HG02798 (cell line): Measurements from ENCODE around the gene MYO9B.
A peak's percentile ranks its signal among the peaks of the same experiment; 100 is the strongest.

Experiments
- ATAC-seq: cut with Tn5 transposase; IDR thresholded peaks from one replicate; pipeline ENCODE4 v1.9.1; 2021; ENCODE audit warnings: mild to moderate bottlenecking; ENCODE audit not compliant: unreplicated experiment, poor library complexity

The MYO9B gene

DNA sequence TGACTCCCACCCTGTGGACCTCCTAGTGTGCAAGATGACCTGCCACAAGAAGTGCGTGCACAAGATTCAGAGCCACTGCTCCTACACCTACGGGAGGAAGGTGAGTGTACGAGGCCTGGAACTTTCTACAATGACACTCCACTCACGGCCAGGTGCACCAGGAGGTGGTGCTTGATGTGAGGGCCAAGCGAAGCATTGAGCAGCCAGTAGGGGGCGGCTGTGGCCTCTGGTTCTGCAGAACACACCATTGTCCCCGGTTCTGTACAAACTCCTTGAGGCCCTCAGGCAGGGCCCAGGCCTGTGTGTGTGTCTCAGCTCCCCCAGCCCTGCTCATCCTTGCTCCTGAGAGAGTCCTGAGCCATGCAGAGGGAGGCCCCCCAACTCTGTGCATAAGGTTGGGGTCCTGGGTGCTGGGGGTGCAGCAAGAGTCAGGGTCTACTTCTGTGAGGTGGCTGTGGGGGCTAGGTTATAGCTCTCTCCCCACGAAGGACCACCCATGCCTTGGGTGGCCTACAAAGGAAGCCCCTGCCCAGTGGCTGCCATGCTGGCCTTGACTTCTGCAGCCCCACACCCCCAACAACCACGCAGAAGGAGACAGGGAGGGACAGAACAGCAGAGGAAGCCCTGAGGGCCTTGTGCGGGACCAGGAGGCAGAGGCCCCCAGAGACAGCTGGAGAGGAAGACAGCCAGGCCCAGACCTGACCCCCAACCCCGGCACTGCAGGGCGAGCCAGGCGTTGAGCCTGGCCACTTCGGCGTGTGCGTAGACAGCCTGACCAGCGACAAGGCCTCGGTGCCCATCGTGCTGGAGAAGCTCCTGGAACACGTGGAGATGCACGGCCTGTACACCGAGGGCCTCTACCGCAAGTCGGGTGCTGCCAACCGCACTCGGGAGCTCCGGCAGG lies 129.9 kb downstream of the MYO9B start:
- no peak for ATAC-seq

- no peak for ATAC-seq
Measured at GRCh38 chr19:17206736-17207581, 131.4 kb downstream of the MYO9B start.

DNA sequence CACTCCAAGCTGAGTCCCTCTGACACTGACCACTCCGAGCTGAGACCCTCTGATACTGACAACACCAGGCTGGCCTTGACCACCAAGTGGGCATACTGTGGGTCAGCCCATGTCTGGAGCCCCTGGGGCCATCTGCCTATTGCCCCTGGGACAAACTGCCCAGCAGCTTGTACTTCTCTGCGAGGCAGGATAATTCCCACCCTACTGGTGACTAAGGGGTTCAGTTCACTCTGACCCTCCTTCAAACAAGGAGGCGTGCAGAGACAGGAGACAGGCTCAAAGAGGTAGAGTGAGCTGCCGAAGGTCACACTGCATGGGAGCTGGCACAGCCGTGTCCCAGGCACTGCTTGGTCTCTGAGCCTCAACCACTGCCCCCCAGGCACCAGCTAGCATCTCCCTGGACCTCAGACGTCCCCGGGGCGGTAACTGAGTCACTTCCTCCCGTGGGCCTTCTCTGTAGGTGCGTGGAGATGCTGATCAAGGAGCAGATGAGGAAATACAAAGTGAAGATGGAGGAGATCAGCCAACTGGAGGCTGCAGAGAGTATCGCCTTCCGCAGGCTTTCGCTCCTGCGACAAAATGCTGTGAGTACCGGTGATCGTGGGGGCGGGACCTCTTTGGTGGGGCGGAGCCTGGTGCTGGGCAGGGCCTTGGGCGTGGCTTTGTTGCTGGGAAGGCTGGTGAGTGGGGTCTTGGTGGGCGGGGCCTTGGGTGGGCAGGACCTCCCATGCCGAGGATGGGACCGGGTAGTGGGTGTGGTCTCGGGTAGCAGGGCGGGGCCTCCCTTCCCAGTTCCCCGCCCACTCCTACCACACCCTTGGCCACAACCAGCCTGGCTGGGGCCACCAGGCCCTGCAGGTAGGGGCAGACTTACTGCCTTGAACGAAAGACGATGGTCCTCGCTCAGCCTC lies 133.8 kb downstream of the MYO9B start:
- ATAC-seq = no peak

- no peak for ATAC-seq
Measured at GRCh38 chr19:17210296-17210695, 134.7 kb downstream of the MYO9B start.

DNA sequence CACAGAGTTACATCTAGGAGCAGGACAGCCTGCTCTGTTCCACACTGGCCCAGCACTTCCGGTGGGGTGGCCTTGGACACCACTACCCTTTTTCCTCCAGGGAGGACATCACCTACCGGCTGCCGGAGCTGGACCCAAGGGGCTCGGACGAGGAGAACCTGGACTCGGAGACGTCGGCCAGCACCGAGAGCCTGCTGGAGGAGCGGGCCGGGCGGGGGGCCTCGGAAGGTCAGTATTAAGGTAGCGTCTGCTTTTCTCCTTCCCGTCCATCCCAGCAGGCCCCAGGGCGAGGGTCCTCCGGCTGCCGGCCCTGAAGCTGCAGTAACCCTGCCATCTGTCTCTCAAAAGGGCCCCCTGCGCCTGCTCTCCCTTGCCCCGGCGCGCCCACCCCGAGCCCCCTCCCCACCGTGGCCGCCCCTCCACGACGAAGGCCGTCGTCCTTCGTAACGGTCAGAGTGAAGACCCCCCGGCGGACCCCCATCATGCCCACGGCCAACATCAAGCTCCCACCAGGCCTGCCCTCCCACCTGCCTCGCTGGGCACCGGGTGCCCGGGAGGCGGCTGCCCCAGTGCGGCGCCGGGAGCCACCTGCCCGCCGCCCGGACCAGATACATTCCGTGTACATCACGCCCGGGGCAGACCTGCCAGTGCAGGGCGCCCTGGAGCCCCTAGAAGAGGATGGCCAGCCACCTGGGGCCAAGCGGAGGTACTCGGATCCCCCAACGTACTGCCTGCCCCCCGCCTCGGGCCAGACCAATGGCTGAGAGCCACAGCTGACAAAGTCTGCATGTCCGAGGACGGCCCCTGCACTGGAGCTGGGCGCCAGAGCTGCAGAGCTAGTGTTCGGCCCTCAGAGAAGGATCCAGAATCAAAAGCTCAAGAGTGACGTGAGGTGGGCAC lies 136.2 kb downstream of the MYO9B start:
- ATAC-seq = no peak

DNA sequence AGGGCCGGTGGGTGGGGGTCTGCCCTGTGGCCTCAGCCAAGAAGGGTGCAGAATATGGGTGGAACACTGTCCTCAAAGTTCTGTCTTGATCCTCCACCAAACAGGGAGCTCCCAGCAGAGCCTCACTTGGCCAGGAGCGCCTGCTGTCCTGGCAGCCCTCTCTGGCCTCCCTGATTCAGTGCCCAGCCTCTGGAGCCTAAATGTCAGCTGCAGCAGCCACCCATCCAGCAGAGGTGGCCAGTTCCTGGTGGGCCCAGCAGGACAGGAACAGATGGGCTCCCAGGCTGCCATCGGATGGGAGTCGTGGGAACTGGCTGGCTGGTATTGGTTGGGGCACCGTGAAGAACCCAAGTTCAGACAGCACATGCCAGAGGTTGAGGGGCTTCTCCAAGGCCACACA lies 137.8 kb downstream of the MYO9B start:
- ATAC-seq = no peak

DNA sequence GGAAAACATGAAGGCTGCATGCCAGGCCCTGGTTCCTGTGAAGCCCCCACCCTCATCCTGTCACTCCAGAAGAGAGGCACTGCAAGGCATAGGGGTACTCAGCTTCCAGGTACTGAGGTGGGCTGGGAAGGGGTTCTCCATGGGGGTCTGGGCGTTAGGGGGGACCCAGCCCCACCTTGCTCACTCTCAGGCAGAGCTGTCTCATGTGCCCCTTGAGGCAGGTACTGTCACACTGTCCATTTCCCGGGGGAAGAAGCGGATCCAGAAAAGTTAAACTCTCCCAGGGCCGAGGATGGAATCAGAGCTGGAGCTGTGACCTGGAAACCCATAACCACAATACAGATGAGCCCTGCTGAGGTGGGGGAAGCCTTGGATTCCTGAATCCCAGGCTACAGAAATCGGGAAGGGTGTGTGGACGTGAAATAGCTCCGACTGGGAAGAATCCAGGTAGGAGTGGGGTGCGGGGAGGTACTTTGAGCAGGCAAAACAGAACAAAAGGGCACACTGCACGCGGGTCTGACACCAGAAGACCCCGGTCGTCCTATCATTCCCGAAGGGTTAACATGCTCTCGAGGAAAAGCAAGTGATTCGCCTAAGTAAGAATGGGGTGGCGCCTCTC lies 139.0 kb downstream of the MYO9B start:
- ATAC-seq = no peak

- ATAC-seq = peak; percentile 79
Measured at GRCh38 chr19:17215127-17215971, 139.8 kb downstream of the MYO9B start, which contains the start of gene USE1. Gene USE1 (plus strand): TSS chr19:17215357. CDS start chr19:17215406, 49 bp downstream.

DNA sequence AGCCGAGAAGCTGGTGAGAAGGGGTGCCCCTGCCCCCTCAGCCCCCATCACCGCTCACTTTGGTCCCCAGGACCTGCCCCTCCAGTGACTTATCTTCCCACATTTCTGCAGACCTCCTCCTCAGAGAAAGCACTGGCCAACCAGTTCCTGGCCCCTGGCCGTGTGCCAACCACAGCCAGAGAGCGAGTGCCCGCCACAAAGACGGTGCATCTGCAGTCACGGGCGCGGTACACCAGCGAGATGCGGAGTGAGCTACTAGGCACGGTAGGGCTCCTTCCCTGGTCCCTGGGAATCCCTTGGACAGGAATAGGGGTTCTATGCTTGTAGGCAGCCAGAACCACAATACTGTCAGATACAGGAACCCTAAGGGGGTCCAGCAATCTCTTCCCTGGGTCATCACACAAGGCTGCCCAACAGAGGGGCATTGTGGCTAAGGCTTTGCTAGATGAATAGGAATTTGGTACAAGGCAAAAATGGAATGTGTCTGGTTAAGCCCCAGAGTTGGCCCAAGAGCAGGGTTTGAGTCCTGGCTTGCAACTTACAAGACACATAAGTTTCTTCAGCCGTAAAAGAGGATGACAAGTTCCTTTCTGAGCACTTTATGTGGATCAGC lies 140.6 kb downstream of the MYO9B start:
- no peak for ATAC-seq

- no peak for ATAC-seq
Measured at GRCh38 chr19:17219286-17219685, 143.7 kb downstream of the MYO9B start.

GRCh38 chr19:17220207-17220758 lies 144.7 kb downstream of the MYO9B start:
- no peak for ATAC-seq

DNA sequence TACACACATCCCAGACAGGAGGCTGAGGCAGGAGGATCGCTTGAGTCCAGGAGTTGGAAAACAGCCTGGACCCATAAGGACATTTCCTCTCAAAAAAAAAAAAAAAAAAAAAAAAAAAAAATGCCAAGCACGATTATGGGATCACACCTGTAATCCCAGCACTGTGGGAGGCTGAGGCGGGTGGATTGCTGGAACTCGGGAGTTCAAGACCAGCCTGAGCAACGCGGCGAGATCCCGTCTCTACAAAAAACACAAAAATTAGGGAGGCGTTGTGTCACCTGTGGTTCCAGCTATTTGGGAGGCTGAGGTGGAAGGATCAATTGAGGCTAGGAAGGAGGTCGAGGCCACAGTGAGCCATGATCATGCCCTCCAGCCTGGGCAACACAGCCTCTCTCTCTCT lies 149.5 kb downstream of the MYO9B start:
- ATAC-seq = no peak

DNA sequence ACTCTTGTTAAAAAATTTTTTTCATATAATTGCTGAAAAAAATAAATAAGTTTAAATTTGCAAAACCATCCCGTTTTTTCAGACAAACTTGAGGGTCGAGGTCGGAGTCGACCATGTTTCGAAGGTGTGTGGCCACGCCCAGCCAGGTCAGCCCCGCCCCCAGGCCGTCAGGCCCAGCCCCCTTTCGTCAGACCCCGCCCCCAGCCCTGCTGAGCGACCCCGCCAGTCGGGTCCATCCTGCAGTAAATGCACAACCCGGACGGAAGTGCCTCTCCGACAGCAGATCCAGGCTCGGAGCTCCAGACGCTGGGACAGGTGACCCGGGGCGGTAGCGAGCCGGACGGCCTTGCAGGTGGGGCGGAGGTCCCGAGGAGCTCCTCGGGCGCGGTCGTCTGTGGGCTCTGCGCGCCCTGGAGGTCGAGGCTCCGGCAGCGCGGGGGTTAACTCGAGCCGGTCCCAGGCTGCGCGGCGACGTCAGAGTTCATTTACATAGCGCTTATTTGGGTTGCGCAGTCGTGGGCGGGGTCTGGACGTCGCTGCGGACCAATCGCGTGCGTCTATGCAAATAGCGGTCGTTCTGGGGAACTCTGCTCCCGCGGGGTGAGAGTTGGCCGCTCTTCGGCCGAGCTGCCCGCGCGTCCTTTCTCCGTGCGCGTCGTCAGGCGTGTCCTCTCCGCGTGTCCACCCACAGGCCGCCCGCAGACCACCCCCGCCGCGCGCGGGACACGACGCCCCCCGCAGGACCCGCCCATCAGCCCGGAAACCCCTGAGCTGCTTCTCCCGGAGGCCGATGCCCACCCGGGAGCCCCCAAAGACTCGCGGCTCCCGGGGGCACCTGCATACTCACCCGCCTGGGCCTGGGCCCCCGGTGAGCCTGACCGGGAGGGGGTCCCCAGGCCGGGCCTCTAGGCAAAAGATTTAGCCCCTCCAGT lies 150.7 kb downstream of the MYO9B start, which contains the start of gene OCEL1:
Gene OCEL1 (plus strand): TSS at position 225 of the 932 bp plus-strand sequence. CDS start 22 bp downstream, at position 247.
- ATAC-seq = peak; percentile 93

DNA sequence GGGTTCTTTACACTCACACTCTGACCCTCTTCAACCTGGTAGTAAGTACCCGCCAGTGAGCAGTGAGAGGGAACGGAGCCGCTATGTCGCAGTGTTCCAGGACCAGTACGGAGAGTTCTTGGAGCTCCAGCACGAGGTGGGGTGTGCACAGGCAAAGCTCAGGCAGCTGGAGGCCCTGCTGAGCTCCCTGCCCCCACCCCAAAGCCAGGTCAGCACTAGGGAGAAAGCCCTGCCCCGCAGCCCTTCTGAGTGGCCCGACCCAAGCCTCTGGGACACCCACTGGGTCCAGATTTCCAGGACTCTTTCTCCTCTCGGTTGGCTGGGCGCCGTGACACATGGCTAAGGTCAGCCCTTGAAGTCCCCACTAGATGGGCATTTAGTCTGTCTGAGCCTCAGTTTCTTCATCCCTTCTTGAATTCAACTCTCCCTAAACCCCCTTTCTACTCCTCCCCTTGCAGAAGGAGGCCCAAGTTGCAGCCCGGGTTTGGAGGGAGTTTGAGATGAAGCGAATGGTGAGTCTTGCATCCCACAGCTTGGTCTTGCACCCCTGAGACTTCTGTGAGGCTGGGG lies 152.3 kb downstream of the MYO9B start:
- ATAC-seq = no peak

DNA sequence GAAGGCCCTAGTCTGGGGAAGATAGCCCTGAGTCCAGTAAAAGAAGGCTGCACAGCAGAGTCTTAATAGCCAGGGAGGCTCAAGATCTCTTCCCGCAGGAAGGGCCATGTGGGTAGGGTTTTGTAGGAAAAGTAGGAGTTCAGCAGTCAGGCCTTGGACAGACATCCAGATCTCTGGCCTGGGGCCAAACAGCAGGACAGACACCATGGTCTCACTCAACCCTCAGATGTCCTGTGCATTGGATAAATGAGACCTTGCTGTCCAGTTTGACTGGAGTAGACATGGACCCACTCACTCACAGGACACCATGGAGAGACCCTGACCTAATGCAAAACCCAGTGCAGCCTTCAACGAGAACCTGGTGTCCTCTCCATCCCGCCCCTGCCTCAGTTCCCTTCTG lies 154.3 kb downstream of the MYO9B start:
- no peak for ATAC-seq

DNA sequence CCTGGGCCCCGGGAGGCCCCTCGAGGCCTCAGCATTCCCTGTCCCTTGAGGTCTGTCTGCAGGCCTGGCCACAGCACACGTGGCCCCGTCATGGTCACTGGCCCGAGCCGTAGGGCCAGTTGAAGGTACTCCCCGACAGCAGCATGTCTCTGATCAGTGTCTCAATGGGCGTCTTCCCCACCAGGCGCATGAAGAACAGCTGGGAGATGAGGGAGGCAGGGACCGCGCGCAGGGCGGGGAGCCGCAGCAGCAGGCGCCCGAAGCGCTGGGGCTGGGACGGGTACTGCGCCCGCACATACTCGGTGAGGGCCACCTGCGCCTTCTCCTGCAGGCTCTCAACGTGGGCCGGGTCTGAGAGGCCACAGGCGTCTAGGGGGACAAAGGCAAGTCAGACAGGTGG lies 156.7 kb downstream of the MYO9B start:
- no peak for ATAC-seq
